ENCODE measurements around the gene UTRN. TPM values are rescaled to one million over a fixed set of nuclear protein-coding genes. Genes with fewer than 3 reads are reported as not detected.
A peak's percentile ranks its signal among the peaks of the same experiment; 100 is the strongest.

Gene UTRN
- total and polyA plus RNA-seq, 10 of the 15 experiments (the other 5 are each of a cell fraction or from before 2014, with no cell fraction given), result 1.6 to 52.6 (median 25.5) TPM

GRCh38 chr6:144284783-144285547 is at the start of gene UTRN (continued):
- TF ChIP-seq NKRF (conservative IDR thresholded peaks at IDR 0.05), result 0 out of 2 replicates have a peak, but pooled peaks have one; percentile 19

GRCh38 chr6:144244688-144245087 is 40.4 kb upstream of the UTRN start:
- WGBS (ENCODE audit: insufficient coverage, insufficient replicate concordance, low lambda C conversion rate, missing lambda C conversion rate), result 49% methylated on average over 4 of the region's 4 CpGs
- intact Hi-C loops (cut with micrococcal nuclease; ENCODE audit: unreplicated experiment), result no loop called here
- CTCF ChIA-PET, result interaction anchor here (0.6 to 1.3 kb wide), 4 partner anchors 184 to 524 kb away, joined by 3 to 6 read pairs (median 4); no protein-coding TSS in a partner anchor
- no peak for DNase-seq (ENCODE audit: low read depth, low spot score)
- POLR2A ChIA-PET, result no interaction called here
- no peaks in the 10 kb centered on the region for H4K20me1 ChIP-seq (ENCODE audit: control insufficient read depth, insufficient read depth)
- no peaks in the 10 kb centered on the region; the same call in 1 of the 3 replicates for H3K9me3 ChIP-seq (replicated peaks; ENCODE audit: control insufficient read depth, insufficient read depth, low read length)
- no peak overlapping the region for H3K9ac ChIP-seq (ENCODE audit: control insufficient read depth, insufficient read depth, low read length)
- in situ Hi-C loops (cut with MboI), result no loop called here
- H3K27ac ChIP-seq (ENCODE audit: control insufficient read depth, insufficient read depth), result no peak overlapping the region
- SMC1A ChIA-PET (ENCODE audit: uncharacterized antibody, unreplicated experiment), result interaction anchor here (0.9 to 1.0 kb wide), 2 partner anchors 15 to 102 kb away, joined by 3 read pairs; no protein-coding TSS in a partner anchor
- FAIRE-seq, result no peak
- peaks cover 0 to 2% of the 10 kb centered on the region in 2 experiments; a peak in 2 of 4 replicates for H3K27me3 ChIP-seq (replicated peaks in 1 of 2; ENCODE audit: control insufficient read depth in 2 of 2, insufficient read depth in 2 of 2, low read length in 1 of 2)
- peak; percentile 20; the same call in 1 of the 3 replicates for ATAC-seq
- H3K4me3 ChIP-seq, result no peak overlapping the region
- no peak overlapping the region for H3K4me2 ChIP-seq (ENCODE audit: control insufficient read depth, insufficient read depth)
- no TSS peak for BruUV-seq (replicated peaks)
- H3K79me2 ChIP-seq (ENCODE audit: control insufficient read depth, insufficient read depth, low read length), result no peaks in the 10 kb centered on the region
- H3K4me1 ChIP-seq (ENCODE audit: control insufficient read depth, insufficient read depth, low read length), result no peaks in the 10 kb centered on the region
- H2AFZ ChIP-seq (ENCODE audit: control insufficient read depth, low read depth, low read length), result no peak overlapping the region
- no peaks in the 10 kb centered on the region for H3K36me3 ChIP-seq (ENCODE audit: control insufficient read depth in 2 of 2, insufficient read depth in 2 of 2, low read length in 1 of 2)
- RAD21 ChIA-PET (ENCODE audit: unreplicated experiment), result no interaction called here
- TF ChIP-seq JUND (IDR thresholded peaks at IDR 0.05; ENCODE audit: low read depth, low read length) (no peak), MEF2B (IDR thresholded peaks at IDR 0.05; ENCODE audit: partially characterized antibody, poor library complexity, severe bottlenecking) (peak; percentile 18), POLR2AphosphoS5 (IDR thresholded peaks at IDR 0.05; ENCODE audit: low read length) (no peak), ETV6 (conservative IDR thresholded peaks at IDR 0.05 in 1 of 2, IDR thresholded peaks at IDR 0.05 in 1 of 2; ENCODE audit: borderline replicate concordance in 1 of 2, low read depth in 1 of 2) (no peak), SMC3 (IDR thresholded peaks at IDR 0.05; ENCODE audit: borderline replicate concordance, low read length) (0 out of 2 replicates have a peak, but pooled peaks have one; percentile 16), EP300 (IDR thresholded peaks at IDR 0.05; ENCODE audit: borderline replicate concordance in 1 of 2, control insufficient read depth in 1 of 2, low read depth in 2 of 2, low read length in 2 of 2) (no peak), SKIL (IDR thresholded peaks at IDR 0.05; ENCODE audit: low read depth, poor library complexity, severe bottlenecking) (no peak), CTCF (IDR thresholded peaks at IDR 0.05 in 2 of 3, conservative IDR thresholded peaks at IDR 0.05 in 1 of 3; ENCODE audit: control insufficient read depth in 2 of 3, extremely low read depth in 1 of 3, insufficient read depth in 1 of 3, low read depth in 3 of 3, low read length in 3 of 3) (peak in 1 of 3 experiments; percentile 17; a peak in 1 of 6 replicates), FOXK2 (IDR thresholded peaks at IDR 0.05) (no peak), ESRRA (IDR thresholded peaks at IDR 0.05; ENCODE audit: low read length) (no peak), RCOR1 (conservative IDR thresholded peaks at IDR 0.05; ENCODE audit: low read depth, low read length) (no peak)

Measured in GM12878 (cell line).